CD14-positive monocyte (primary cell): ENCODE measurements around the gene CCDC141. TPM values are rescaled to one million over a fixed set of nuclear protein-coding genes. Genes with fewer than 3 reads are reported as not detected.

Experiments used
- DNase-seq, 3 donors: peaks; one replicate each; pipeline ENCODE4 v3.0.0-alpha.2; 2011 to 2022
- H2AFZ ChIP-seq: 2 replicates; pipeline ENCODE4 v1.6.0; 2012; ENCODE audit warnings: mild to moderate bottlenecking, low read depth, low read length, inconsistent platforms; ENCODE audit not compliant: insufficient read depth, poor library complexity, severe bottlenecking
- H3K27ac ChIP-seq, 2 donors: 1 replicate in 1 of 2; 2 replicates in 1 of 2; pipeline ENCODE4 v1.5.1; 2012 to 2013; ENCODE audit warnings: low read length in 2 of 2, control low read depth in 1 of 2, inconsistent platforms in 1 of 2, low read depth in 1 of 2, mild to moderate bottlenecking in 1 of 2
- H3K27me3 ChIP-seq, 2 donors: one replicate each; pipeline versions ENCODE4 v1.6.0 to v1.6.1; 2011 to 2013; ENCODE audit warnings: low read length in 2 of 2; ENCODE audit not compliant: control insufficient read depth in 2 of 2, insufficient read depth in 2 of 2
- H3K36me3 ChIP-seq, 2 donors: replicated peaks in 1 of 2; 1 replicate in 1 of 2; 2 replicates in 1 of 2; pipeline versions ENCODE4 v1.5.1 to v1.6.1; 2012 to 2013; ENCODE audit warnings: low read length in 2 of 2, control low read depth in 1 of 2, inconsistent platforms in 1 of 2, mild to moderate bottlenecking in 1 of 2; ENCODE audit not compliant: insufficient read depth in 2 of 2, control insufficient read depth in 1 of 2
- H3K4me1 ChIP-seq, 2 donors: 1 replicate in 1 of 2; 2 replicates in 1 of 2; pipeline versions ENCODE4 v1.5.1 to v1.6.1; 2012 to 2013; ENCODE audit warnings: low read length in 2 of 2, control low read depth in 1 of 2, inconsistent platforms in 1 of 2, mild to moderate bottlenecking in 1 of 2, moderate library complexity in 1 of 2; ENCODE audit not compliant: insufficient read depth in 2 of 2, control insufficient read depth in 1 of 2
- H3K4me2 ChIP-seq: replicated peaks from 2 replicates; pipeline ENCODE3; 2012; ENCODE audit warnings: low read length, moderate library complexity, mild to moderate bottlenecking; ENCODE audit not compliant: poor library complexity, severe bottlenecking; ENCODE audit errors: extremely low read depth
- H3K4me3 ChIP-seq, 3 experiments: fragments of 200-600 bp in 1 of 3; sonication (generic) in 1 of 3; replicated peaks in 1 of 3; 1 replicate in 2 of 3; 2 replicates in 1 of 3; pipeline ENCODE4 v1.5.1; 2011 to 2013; ENCODE audit warnings: low read length in 3 of 3, mild to moderate bottlenecking in 3 of 3, control low read depth in 2 of 3, low read depth in 2 of 3, inconsistent platforms in 1 of 3, moderate library complexity in 1 of 3
- H3K79me2 ChIP-seq: 2 replicates; pipeline ENCODE4 v1.6.0; 2012; ENCODE audit warnings: mild to moderate bottlenecking, control low read depth, inconsistent platforms, low read length, moderate library complexity; ENCODE audit not compliant: insufficient read depth
- H3K9ac ChIP-seq: 2 replicates; pipeline ENCODE4 v1.6.0; 2017; ENCODE audit warnings: low read length, mild to moderate bottlenecking; ENCODE audit not compliant: insufficient read depth, poor library complexity, severe bottlenecking
- H3K9me3 ChIP-seq, 2 donors: replicated peaks in 1 of 2; 1 replicate in 1 of 2; 2 replicates in 1 of 2; pipeline versions ENCODE4 v1.5.1 to v1.6.1; 2012 to 2013; ENCODE audit warnings: low read length in 2 of 2, control low read depth in 1 of 2; ENCODE audit not compliant: control insufficient read depth in 1 of 2, insufficient read depth in 1 of 2
- H4K20me1 ChIP-seq: 2 replicates; pipeline ENCODE4 v1.6.0; 2012; ENCODE audit warnings: mild to moderate bottlenecking, low read length, control low read depth, moderate library complexity; ENCODE audit not compliant: insufficient read depth
- H3K27ac Mint-ChIP-seq, 7 donors: one replicate each; pipeline ENCODE4 v1.8.0; 2020; ENCODE audit warnings: mild to moderate bottlenecking in 7 of 7, mixed read lengths in 7 of 7, moderate library complexity in 6 of 7, inconsistent platforms in 2 of 7
- H3K27me3 Mint-ChIP-seq, 3 donors: one replicate each; pipeline ENCODE4 v1.8.0; 2021 to 2022; ENCODE audit warnings: low read depth in 3 of 3, mild to moderate bottlenecking in 3 of 3, mixed read lengths in 3 of 3, moderate library complexity in 3 of 3, inconsistent platforms in 1 of 3
- H3K36me3 Mint-ChIP-seq, 2 donors: one replicate each; pipeline ENCODE4 v1.8.0; 2020; ENCODE audit warnings: mixed read lengths in 2 of 2, inconsistent platforms in 1 of 2, mild to moderate bottlenecking in 1 of 2
- H3K4me1 Mint-ChIP-seq: one replicate; pipeline ENCODE4 v1.8.0; 2020; ENCODE audit warnings: mild to moderate bottlenecking, mixed read lengths
- H3K4me3 Mint-ChIP-seq, 2 donors: one replicate each; pipeline ENCODE4 v1.8.0; 2020; ENCODE audit warnings: mild to moderate bottlenecking in 2 of 2, mixed read lengths in 2 of 2, moderate library complexity in 1 of 2
- H3K9me3 Mint-ChIP-seq, 7 donors: one replicate each; pipeline ENCODE4 v1.8.0; 2020 to 2022; ENCODE audit warnings: mixed read lengths in 7 of 7, mild to moderate bottlenecking in 6 of 7, moderate library complexity in 6 of 7, inconsistent platforms in 2 of 7
- WGBS: methylation state at CpG from one replicate; pipeline ENCODE4 v1.1.5; 2013; ENCODE audit warnings: missing lambda C conversion rate; ENCODE audit not compliant: insufficient coverage; 5-methylcytosine and 5-hydroxymethylcytosine counted together
- intact Hi-C, 2 donors: fragments of 100-400 bp; cut with micrococcal nuclease; formaldehyde crosslinking; loops; one replicate each; pipeline versions ENCODE4 v1.15.0 to v1.15.1; 2023
- polyA plus RNA-seq, 3 donors: library from polyadenylated mRNA; depleted of rRNA in 1 of 3; unstranded in 2 of 3; stranded (reverse) in 1 of 3; fragments of 300-500 nt in 2 of 3; fragments of >200 nt in 1 of 3; fragmentation: Illumina TruSeq in 2 of 3; gene quantifications; 1 replicate in 2 of 3; 2 replicates in 1 of 3; pipeline ENCODE4 v1.2.3, GENCODE V29; 2012 to 2021
- TF ChIP-seq, protein P1 (sequence below): fragments of 200-600 bp; IDR thresholded peaks from one replicate; pipeline ENCODE4 v1.8.0; 2022; ENCODE audit warnings: antibody characterized with exemption, mild to moderate bottlenecking

The CCDC141 gene
- polyA plus RNA-seq, 3 donors, result not detected

DNA sequence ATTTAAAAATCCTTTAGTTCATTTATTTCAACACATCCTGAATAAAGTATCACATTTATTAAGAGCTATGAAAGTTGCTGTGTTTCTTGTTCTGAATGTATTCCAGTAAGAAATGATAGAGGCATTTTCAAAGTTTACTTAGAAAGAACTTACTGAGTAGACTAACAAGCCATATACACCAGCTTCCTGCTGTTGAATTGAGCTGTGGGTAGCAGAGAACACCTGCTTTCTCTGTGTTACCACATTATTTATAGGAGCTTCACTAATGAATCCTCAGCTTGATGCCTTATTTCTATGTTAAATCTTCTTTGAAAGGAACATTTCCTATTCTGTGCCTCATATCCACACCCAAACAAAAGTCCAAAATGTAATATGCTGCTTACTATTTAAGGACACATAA is 115.4 kb downstream of the CCDC141 start:
- Histone ChIP-seq H4K20me1 (no peaks in the 10 kb centered on the region), H3K4me1 (no peaks in the 10 kb centered on the region), H3K4me3 (no peak overlapping the region), H2AFZ (no peak overlapping the region), H3K79me2 (no peaks in the 10 kb centered on the region), H3K9me3 (no peaks in the 10 kb centered on the region), H3K27me3 (no peaks in the 10 kb centered on the region), H3K9ac (no peak overlapping the region), H3K4me2 (no peak overlapping the region), H3K27ac (no peak overlapping the region), H3K36me3 (no peaks in the 10 kb centered on the region)
- peaks cover 4 to 20% (median 6%) of the 10 kb centered on the region in 7 donors for H3K9me3 Mint-ChIP-seq
- no peaks in the 10 kb centered on the region for H3K27me3 Mint-ChIP-seq
- TF ChIP-seq, protein P1, sequence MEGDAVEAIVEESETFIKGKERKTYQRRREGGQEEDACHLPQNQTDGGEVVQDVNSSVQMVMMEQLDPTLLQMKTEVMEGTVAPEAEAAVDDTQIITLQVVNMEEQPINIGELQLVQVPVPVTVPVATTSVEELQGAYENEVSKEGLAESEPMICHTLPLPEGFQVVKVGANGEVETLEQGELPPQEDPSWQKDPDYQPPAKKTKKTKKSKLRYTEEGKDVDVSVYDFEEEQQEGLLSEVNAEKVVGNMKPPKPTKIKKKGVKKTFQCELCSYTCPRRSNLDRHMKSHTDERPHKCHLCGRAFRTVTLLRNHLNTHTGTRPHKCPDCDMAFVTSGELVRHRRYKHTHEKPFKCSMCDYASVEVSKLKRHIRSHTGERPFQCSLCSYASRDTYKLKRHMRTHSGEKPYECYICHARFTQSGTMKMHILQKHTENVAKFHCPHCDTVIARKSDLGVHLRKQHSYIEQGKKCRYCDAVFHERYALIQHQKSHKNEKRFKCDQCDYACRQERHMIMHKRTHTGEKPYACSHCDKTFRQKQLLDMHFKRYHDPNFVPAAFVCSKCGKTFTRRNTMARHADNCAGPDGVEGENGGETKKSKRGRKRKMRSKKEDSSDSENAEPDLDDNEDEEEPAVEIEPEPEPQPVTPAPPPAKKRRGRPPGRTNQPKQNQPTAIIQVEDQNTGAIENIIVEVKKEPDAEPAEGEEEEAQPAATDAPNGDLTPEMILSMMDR, result no peak
- DNase-seq, result no peak
- no peak overlapping the region for H3K4me3 Mint-ChIP-seq
- H3K27ac Mint-ChIP-seq, result no peak overlapping the region
- intact Hi-C loops, result no loop called here
- H3K36me3 Mint-ChIP-seq, result no peaks in the 10 kb centered on the region
- H3K4me1 Mint-ChIP-seq, result no peaks in the 10 kb centered on the region

DNA sequence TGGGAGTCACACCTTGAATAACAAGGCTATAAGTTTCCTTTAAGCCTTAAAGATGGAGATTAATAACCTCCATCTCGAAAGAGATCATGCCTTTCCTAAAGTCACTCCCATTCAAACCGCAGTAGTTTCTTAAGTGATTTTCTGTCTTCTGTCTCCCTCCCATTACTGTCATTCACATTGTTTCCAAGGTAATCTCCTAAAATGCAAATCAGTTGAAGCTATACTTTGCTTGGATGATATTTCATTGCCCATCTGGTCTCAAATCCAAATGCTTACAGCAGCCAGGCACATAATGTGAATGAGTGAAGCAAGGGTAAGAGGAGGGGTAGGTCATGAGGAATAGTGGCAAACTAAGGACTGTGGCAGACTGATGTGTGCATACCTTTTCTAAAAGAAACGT is 116.4 kb downstream of the CCDC141 start:
- Histone ChIP-seq H3K27ac (no peak overlapping the region), H3K79me2 (no peaks in the 10 kb centered on the region), H3K9ac (no peak overlapping the region), H3K4me3 (no peak overlapping the region), H3K36me3 (no peaks in the 10 kb centered on the region), H2AFZ (no peak overlapping the region), H4K20me1 (no peaks in the 10 kb centered on the region), H3K9me3 (no peaks in the 10 kb centered on the region), H3K4me1 (no peaks in the 10 kb centered on the region), H3K4me2 (no peak overlapping the region), H3K27me3 (no peaks in the 10 kb centered on the region)
- no peak overlapping the region for H3K27ac Mint-ChIP-seq
- DNase-seq, result no peak
- H3K36me3 Mint-ChIP-seq, result no peaks in the 10 kb centered on the region
- H3K27me3 Mint-ChIP-seq, result no peaks in the 10 kb centered on the region
- no peaks in the 10 kb centered on the region for H3K4me1 Mint-ChIP-seq
- intact Hi-C loops, result no loop called here
- WGBS, result 100% methylated on average over 1 of the region's 3 CpGs
- H3K9me3 Mint-ChIP-seq, result peaks cover 4 to 20% (median 6%) of the 10 kb centered on the region in 7 donors
- no peak overlapping the region for H3K4me3 Mint-ChIP-seq
- TF ChIP-seq, protein P1, result no peak
